AG09319 (cell line): ENCODE measurements around the gene CHMP6.
A peak's percentile ranks its signal among the peaks of the same experiment; 100 is the strongest.

Source experiments
- DNase-seq: peaks from one replicate; pipeline ENCODE4 v3.0.0-alpha.2; 2010; ENCODE audit warnings: low read depth; ENCODE audit errors: extremely low read depth
- CTCF ChIP-seq: IDR thresholded peaks from 2 replicates; pipeline ENCODE4 v1.5.1; 2011; ENCODE audit warnings: low read depth, mild to moderate bottlenecking, inconsistent platforms, low read length, moderate library complexity

The CHMP6 gene

GRCh38 chr17:81037026-81037797, 45.6 kb downstream of the CHMP6 start:
- DNase-seq, result no peak

GRCh38 chr17:81037798-81038733, 46.4 kb downstream of the CHMP6 start:
- TF ChIP-seq CTCF, result no peak
- DNase-seq, result no peak

More at GRCh38 chr17:81037026-81037797, 45.6 kb downstream of the CHMP6 start:
- no peak for TF ChIP-seq CTCF

- no peak for TF ChIP-seq CTCF
- DNase-seq, result no peak
These were observed 47.5 kb downstream of the CHMP6 start for GRCh38 chr17:81039096-81039495.

- no peak for DNase-seq
- TF ChIP-seq CTCF, result no peak
These were observed 48.5 kb downstream of the CHMP6 start for GRCh38 chr17:81039854-81040758.

GRCh38 chr17:81040791-81041337, 49.2 kb downstream of the CHMP6 start:
- DNase-seq, result no peak

GRCh38 chr17:81042606-81043005, 51.0 kb downstream of the CHMP6 start:
- no peak for TF ChIP-seq CTCF
- no peak for DNase-seq

More at GRCh38 chr17:81040791-81041337, 49.2 kb downstream of the CHMP6 start:
- peak; percentile 53 for TF ChIP-seq CTCF
